Measurements from ENCODE around the gene VWC2. TPM values are rescaled to one million over a fixed set of nuclear protein-coding genes. Genes with fewer than 3 reads are reported as not detected.

VWC2 gene
- total and polyA plus RNA-seq, 2 of the 8 experiments (the other 6 are each of a cell fraction or from before 2014, with no cell fraction given): 0.24 to 0.30 TPM

- TF ChIP-seq CHD7 (IDR thresholded peaks at IDR 0.05; ENCODE audit: insufficient replicate concordance, low read length): no peak
- no peak for TF ChIP-seq MAFK (IDR thresholded peaks at IDR 0.05; ENCODE audit: low read depth, low read length)
- no peak for TF ChIP-seq CEBPB (IDR thresholded peaks at IDR 0.05; ENCODE audit: low read depth, low read length)
- no peak for TF ChIP-seq SP1 (IDR thresholded peaks at IDR 0.05; ENCODE audit: low read depth, low read length)
- TF ChIP-seq, protein P1, sequence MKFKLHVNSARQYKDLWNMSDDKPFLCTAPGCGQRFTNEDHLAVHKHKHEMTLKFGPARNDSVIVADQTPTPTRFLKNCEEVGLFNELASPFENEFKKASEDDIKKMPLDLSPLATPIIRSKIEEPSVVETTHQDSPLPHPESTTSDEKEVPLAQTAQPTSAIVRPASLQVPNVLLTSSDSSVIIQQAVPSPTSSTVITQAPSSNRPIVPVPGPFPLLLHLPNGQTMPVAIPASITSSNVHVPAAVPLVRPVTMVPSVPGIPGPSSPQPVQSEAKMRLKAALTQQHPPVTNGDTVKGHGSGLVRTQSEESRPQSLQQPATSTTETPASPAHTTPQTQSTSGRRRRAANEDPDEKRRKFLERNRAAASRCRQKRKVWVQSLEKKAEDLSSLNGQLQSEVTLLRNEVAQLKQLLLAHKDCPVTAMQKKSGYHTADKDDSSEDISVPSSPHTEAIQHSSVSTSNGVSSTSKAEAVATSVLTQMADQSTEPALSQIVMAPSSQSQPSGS (IDR thresholded peaks at IDR 0.05; ENCODE audit: low read length): no peak
- TF ChIP-seq HDAC6 (IDR thresholded peaks at IDR 0.05; ENCODE audit: low read depth, low read length): no peak
- no peak for TF ChIP-seq RBBP5 (IDR thresholded peaks at IDR 0.05; ENCODE audit: borderline replicate concordance, low read depth, low read length)
- TF ChIP-seq POLR2A (IDR thresholded peaks at IDR 0.05; ENCODE audit: control extremely low read depth in 1 of 2, low read depth in 2 of 2, low read length in 2 of 2): no peak
- TF ChIP-seq CTBP2 (IDR thresholded peaks at IDR 0.05; ENCODE audit: borderline replicate concordance, insufficient read depth, insufficient read length, low read length): no peak
- no peak for TF ChIP-seq SP4 (IDR thresholded peaks at IDR 0.05; ENCODE audit: low read length)
- no peak for TF ChIP-seq JUN (IDR thresholded peaks at IDR 0.05; ENCODE audit: low read depth, low read length)
Measured at GRCh38 chr7:49783446-49783845, 10.0 kb downstream of the VWC2 start (continued).

Data from H1 (cell line).